Hepatocyte (in vitro differentiated cells): ENCODE data around the gene KPNA2. TPM values are rescaled to one million over a fixed set of nuclear protein-coding genes. Genes with fewer than 3 reads are reported as not detected.

ENCODE experiments used
- DNase-seq: peaks from one replicate; pipeline ENCODE4 v3.0.0-alpha.2; 2016; ENCODE audit warnings: low spot score
- H2AFZ ChIP-seq: fragments of 200-600 bp; sonication (generic); 2 replicates; pipeline ENCODE4 v1.6.0; 2016; ENCODE audit warnings: antibody characterized with exemption, mild to moderate bottlenecking
- H3K27ac ChIP-seq: fragments of 200-600 bp; sonication (generic); 2 replicates; pipeline ENCODE4 v1.5.1; 2016; ENCODE audit warnings: mild to moderate bottlenecking
- H3K27me3 ChIP-seq: fragments of 200-600 bp; sonication (generic); 2 replicates; pipeline ENCODE4 v1.6.1; 2016
- H3K36me3 ChIP-seq: fragments of 200-600 bp; sonication (generic); replicated peaks from 2 replicates; pipeline ENCODE4 v1.5.1; 2016; ENCODE audit warnings: low read depth; ENCODE audit not compliant: insufficient read depth
- H3K4me1 ChIP-seq: fragments of 200-600 bp; sonication (generic); 2 replicates; pipeline ENCODE4 v1.5.1; 2016; ENCODE audit warnings: mild to moderate bottlenecking, moderate library complexity; ENCODE audit not compliant: insufficient read depth
- H3K4me2 ChIP-seq: fragments of 200-600 bp; sonication (generic); 2 replicates; pipeline ENCODE4 v1.6.0; 2016
- H3K4me3 ChIP-seq: fragments of 200-600 bp; sonication (generic); 2 replicates; pipeline ENCODE4 v1.5.1; 2016; ENCODE audit warnings: mild to moderate bottlenecking
- H3K79me2 ChIP-seq: fragments of 200-600 bp; sonication (generic); 2 replicates; pipeline ENCODE4 v1.6.0; 2017; ENCODE audit warnings: mild to moderate bottlenecking
- H3K9me2 ChIP-seq: fragments of 200-600 bp; sonication (generic); replicated peaks from 2 replicates; pipeline ENCODE4 v1.6.0; 2017; ENCODE audit warnings: mild to moderate bottlenecking; ENCODE audit not compliant: insufficient read depth
- H3K9me3 ChIP-seq: fragments of 200-600 bp; sonication (generic); 2 replicates; pipeline ENCODE4 v1.5.1; 2016; ENCODE audit warnings: low read depth, mild to moderate bottlenecking
- H4K20me1 ChIP-seq: fragments of 200-600 bp; sonication (generic); 2 replicates; pipeline ENCODE4 v1.6.0; 2016; ENCODE audit warnings: mild to moderate bottlenecking; ENCODE audit not compliant: insufficient read depth, poor library complexity, severe bottlenecking
- CTCF ChIP-seq: fragments of 200-600 bp; sonication (generic); IDR thresholded peaks from 2 replicates; pipeline ENCODE4 v1.5.1; 2016; ENCODE audit warnings: antibody characterized with exemption, mild to moderate bottlenecking; ENCODE audit not compliant: poor library complexity
- EZH2 ChIP-seq: fragments of 200-600 bp; sonication (generic); IDR thresholded peaks from 2 replicates; pipeline ENCODE4 v1.6.1; 2016; ENCODE audit warnings: antibody characterized with exemption, mild to moderate bottlenecking, borderline replicate concordance
- EZH2phosphoT487 ChIP-seq: fragments of 200-600 bp; sonication (generic); IDR thresholded peaks from one replicate; pipeline ENCODE4 v1.6.1; 2018; ENCODE audit warnings: antibody characterized with exemption, mild to moderate bottlenecking, low read depth, moderate library complexity; ENCODE audit not compliant: unreplicated experiment, severe bottlenecking
- WGBS: methylation state at CpG from one replicate; pipeline ENCODE4 v1.1.6; 2016; ENCODE audit warnings: low lambda C conversion rate; ENCODE audit errors: missing lambda C conversion rate; 5-methylcytosine and 5-hydroxymethylcytosine counted together
- polyA plus RNA-seq: library from polyadenylated mRNA; unstranded; fragments of >200 nt; fragmentation: Nextera tagmentation; extraction: Ambion mirVana; gene quantifications from 2 replicates; pipeline ENCODE4 v1.2.1, GENCODE V29; 2016
- total RNA-seq: library from RNA; depleted of rRNA; stranded (reverse); fragments of >200 nt; gene quantifications from 2 replicates; pipeline ENCODE4 v1.2.3, GENCODE V29; 2014

KPNA2 gene
- total and polyA plus RNA-seq, 2 experiments from 2014 or later: 62.6 to 99.5 TPM

- Histone ChIP-seq H3K4me1 (peaks cover 5% of the 10 kb centered on the region), H3K79me2 (no peaks in the 10 kb centered on the region), H2AFZ (no peak overlapping the region), H4K20me1 (no peaks in the 10 kb centered on the region), H3K27me3 (no peaks in the 10 kb centered on the region), H3K9me3 (no peaks in the 10 kb centered on the region), H3K9me2 (no peaks in the 10 kb centered on the region), H3K27ac (no peak overlapping the region), H3K4me2 (no peak overlapping the region), H3K4me3 (no peak overlapping the region), H3K36me3 (no peaks in the 10 kb centered on the region)
- peak; percentile 30 for DNase-seq
- TF ChIP-seq CTCF: no peak
- WGBS: 87% methylated on average over 3 of the region's 3 CpGs
Observed at GRCh38 chr17:67999291-67999911, 36.1 kb upstream of the KPNA2 start.

- DNase-seq: no peak
- Histone ChIP-seq H3K4me2 (no peak overlapping the region), H3K4me3 (no peak overlapping the region), H4K20me1 (no peaks in the 10 kb centered on the region), H3K36me3 (no peaks in the 10 kb centered on the region), H3K27me3 (no peaks in the 10 kb centered on the region), H2AFZ (no peak overlapping the region), H3K9me2 (no peaks in the 10 kb centered on the region), H3K27ac (no peak overlapping the region), H3K4me1 (no peaks in the 10 kb centered on the region), H3K9me3 (no peaks in the 10 kb centered on the region), H3K79me2 (no peaks in the 10 kb centered on the region)
- TF ChIP-seq EZH2phosphoT487: no peak
- no peak for TF ChIP-seq CTCF
- TF ChIP-seq EZH2: no peak
- 80% methylated on average over 3 of the region's 3 CpGs for WGBS
Observed at GRCh38 chr17:68004201-68004600, 31.3 kb upstream of the KPNA2 start.

GRCh38 chr17:68006797-68007196 lies 28.7 kb upstream of the KPNA2 start:
- no peak overlapping the region for H2AFZ ChIP-seq
- H3K9me2 ChIP-seq: no peaks in the 10 kb centered on the region
- no peak for TF ChIP-seq EZH2
- TF ChIP-seq CTCF: no peak
- TF ChIP-seq EZH2phosphoT487: no peak
- no peak overlapping the region for H3K4me3 ChIP-seq
- H3K4me1 ChIP-seq: no peaks in the 10 kb centered on the region
- H4K20me1 ChIP-seq: no peaks in the 10 kb centered on the region
- H3K9me3 ChIP-seq: no peaks in the 10 kb centered on the region
- H3K27ac ChIP-seq: no peak overlapping the region
- no peaks in the 10 kb centered on the region for H3K27me3 ChIP-seq
- no peak overlapping the region for H3K4me2 ChIP-seq
- H3K79me2 ChIP-seq: no peaks in the 10 kb centered on the region
- DNase-seq: no peak
- 69% methylated on average over 6 of the region's 6 CpGs for WGBS
- H3K36me3 ChIP-seq: no peaks in the 10 kb centered on the region
